HPDE6-E6E7 (cell line): Measurements from ENCODE around the gene STXBP3.

Experiments used
- DNase-seq: peaks from one replicate; pipeline ENCODE4 v3.0.0; 2011; ENCODE audit warnings: missing footprints; ENCODE audit errors: extremely low spot score

STXBP3 gene

GRCh38 chr1:108842525-108843181 lies 96.2 kb downstream of the STXBP3 start:
- no peak for DNase-seq

GRCh38 chr1:108843390-108844137 lies 97.1 kb downstream of the STXBP3 start:
- no peak for DNase-seq

- no peak for DNase-seq
Measured at GRCh38 chr1:108845446-108845845, 99.0 kb downstream of the STXBP3 start.

DNA sequence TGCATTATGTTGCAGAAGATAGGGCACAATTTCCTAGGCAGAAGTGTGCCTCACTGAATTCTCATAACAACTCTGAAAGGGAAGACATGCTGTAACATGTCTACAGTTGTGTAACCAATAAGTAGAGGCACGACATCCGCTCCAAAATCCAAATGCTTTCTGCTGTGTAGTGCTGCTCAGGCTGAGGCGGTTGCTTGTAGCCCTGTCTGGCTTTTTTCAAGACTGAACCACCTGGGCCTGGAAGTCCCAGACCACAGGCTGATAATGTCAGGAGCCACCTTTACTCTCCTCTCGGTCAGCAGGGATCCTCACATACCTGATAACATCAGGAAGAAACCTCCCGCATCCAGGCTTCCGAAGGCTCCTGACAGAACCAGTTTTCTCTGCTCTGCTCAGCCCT lies 99.5 kb downstream of the STXBP3 start:
- DNase-seq: peak; percentile 12

GRCh38 chr1:108847494-108847893 lies 101.0 kb downstream of the STXBP3 start:
- no peak for DNase-seq

DNA sequence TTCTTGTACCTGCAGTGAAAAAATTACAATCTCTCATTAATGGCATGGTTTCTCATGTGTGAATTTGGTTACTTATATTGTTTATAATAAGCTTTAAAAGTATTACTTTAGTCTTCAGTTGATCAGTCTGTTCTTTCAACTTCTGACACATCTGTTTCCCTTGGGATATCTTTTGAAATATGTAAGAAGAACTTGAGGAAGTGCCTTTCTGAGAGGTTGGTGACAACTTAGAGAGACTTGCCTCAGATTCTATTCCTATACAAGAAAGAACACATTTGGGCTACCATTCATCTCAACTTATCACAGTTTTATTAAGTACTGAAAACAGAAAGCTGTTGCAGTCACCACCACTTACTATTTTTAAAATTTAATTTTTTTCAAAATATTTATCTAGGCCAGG lies 102.3 kb downstream of the STXBP3 start:
- no peak for DNase-seq

DNA sequence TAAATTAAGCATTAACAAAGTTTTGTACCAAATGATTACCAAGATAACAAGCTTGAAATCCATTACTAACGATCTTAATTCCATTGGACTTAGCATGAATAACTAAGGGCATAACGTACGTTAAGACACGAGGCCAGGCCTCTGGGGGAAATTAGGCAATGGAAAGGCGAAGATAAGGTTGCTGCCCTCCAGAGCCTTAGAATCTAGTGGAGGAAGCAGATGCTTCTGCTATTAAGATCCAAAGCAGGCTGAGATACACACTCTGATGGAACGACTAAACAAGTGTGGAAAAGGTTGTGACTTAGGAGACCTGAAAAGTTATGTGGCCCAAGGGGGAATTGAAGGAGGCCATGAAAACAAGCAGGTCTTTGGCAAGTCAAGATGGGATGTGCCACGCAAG lies 104.5 kb downstream of the STXBP3 start:
- no peak for DNase-seq

DNA sequence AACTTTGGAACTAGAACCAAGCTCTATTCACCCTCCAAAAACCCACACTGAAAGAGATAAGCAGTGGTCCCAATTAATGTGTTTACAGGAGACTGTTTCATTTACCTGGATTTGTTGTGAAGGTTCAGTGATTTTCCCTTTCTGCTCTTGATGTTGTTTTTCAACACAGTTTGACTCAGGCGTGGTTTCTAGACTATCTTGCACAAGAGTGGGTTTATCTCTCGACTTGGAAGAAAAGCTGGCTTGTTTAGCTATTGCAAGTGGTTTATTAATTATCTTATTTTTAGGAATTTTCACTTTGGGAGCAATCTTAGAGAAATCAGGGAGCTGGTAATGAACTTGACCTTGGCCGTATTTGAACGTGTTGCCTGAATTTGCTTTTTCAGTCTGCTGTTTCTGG lies 105.1 kb downstream of the STXBP3 start:
- DNase-seq: no peak

- no peak for DNase-seq
Measured at GRCh38 chr1:108852221-108852975, 105.9 kb downstream of the STXBP3 start.

GRCh38 chr1:108854221-108855019 lies 107.9 kb downstream of the STXBP3 start:
- DNase-seq: no peak

DNA sequence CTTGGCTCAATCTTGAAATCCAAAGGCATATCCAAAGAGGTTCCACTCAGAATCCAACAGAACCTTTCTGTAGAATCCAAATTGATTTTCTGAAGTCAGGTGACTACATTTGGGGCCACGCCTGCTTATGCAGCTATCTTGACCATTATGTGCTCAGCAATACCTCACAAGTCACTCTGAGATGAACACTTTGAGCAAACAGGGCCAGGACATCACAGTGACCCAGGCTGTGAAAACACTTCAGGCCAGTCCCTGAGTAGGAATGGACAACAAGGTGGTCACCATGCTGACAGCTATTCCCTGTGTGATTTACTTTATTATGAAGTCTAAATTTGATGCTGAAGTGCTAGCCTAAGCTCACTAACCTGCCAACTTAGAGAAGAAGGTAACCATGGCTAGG lies 110.5 kb downstream of the STXBP3 start, which contains the start of gene AKNAD1:
AKNAD1 (minus strand) TSS at position 101 of the 400 bp plus-strand sequence. CDS start 4,430 bp downstream, outside the sequence.
- DNase-seq: no peak

GRCh38 chr1:108858230-108858950 lies 111.9 kb downstream of the STXBP3 start:
- no peak for DNase-seq
